Epithelial cell of proximal tubule (primary cell): ENCODE data around the gene WHAMM. TPM values are rescaled to one million over a fixed set of nuclear protein-coding genes. Genes with fewer than 3 reads are reported as not detected.

Source experiments
- DNase-seq: peaks from one replicate; pipeline ENCODE4 v3.0.0-alpha.2; 2011; ENCODE audit warnings: low read depth
- H3K4me3 ChIP-seq: 2 replicates; pipeline ENCODE4 v1.5.1; 2011; ENCODE audit warnings: low read depth, mild to moderate bottlenecking, low read length
- CTCF ChIP-seq: conservative IDR thresholded peaks from 2 replicates; pipeline ENCODE4 v1.5.1; 2012; ENCODE audit warnings: low read depth, mild to moderate bottlenecking, low read length
- total RNA-seq: library from RNA; depleted of rRNA; stranded (reverse); fragments of >200 nt; gene quantifications from 2 replicates; pipeline ENCODE4 v1.2.3, GENCODE V29; 2015

The WHAMM gene
- total RNA-seq, 1 donor from 2014 or later: 6.0 TPM

DNA sequence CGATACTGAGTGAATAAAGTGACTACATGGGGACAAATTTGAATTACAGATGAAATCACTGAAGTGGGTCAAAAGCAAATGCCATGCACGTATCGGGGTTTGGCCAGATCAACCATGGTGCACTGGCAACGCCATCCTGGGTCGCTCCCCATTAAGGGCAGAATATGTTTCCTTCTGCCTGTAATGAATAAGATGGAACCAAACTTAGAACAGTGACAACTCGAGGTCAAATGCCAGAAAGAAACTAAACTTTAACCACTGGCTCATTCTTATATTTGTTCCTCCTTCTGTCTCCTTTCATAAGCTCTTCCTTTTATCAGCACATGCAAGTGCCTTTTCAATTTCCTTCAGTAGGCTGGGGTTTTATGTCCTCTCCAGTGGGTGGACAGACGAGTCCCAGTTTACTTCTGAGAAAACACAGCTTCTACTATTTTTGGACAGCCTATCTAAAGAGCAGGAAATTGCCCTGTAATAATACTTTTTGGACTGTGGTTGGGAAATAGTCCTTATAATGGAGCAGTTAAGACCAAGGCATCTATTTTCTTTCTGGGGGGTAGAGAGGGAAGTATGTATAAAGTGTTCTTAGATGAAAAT, 61.4 kb downstream of the WHAMM start:
- no peak overlapping the region for H3K4me3 ChIP-seq
- no peak for TF ChIP-seq CTCF
- no peak for DNase-seq

DNA sequence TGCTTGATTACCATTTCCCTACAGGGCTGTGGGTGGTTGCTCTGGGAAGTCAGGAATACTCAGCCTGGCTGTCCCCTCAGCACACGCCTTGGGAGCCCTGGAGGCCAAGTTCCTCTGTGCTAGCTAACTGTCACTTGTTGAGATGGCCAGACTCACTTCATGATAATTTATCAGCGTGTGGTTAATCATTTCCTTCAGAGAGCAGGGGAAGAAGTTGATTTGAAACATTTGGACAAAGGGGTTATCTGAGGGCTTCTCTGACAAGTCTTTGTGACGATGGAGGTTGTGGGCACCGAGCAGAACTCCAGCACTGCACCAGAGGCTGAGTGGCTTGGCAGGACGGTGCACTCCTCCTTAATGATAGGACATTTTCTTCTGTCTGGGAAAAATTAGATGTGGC, 61.9 kb downstream of the WHAMM start:
- no peak for TF ChIP-seq CTCF
- H3K4me3 ChIP-seq: no peak overlapping the region
- no peak for DNase-seq

DNA sequence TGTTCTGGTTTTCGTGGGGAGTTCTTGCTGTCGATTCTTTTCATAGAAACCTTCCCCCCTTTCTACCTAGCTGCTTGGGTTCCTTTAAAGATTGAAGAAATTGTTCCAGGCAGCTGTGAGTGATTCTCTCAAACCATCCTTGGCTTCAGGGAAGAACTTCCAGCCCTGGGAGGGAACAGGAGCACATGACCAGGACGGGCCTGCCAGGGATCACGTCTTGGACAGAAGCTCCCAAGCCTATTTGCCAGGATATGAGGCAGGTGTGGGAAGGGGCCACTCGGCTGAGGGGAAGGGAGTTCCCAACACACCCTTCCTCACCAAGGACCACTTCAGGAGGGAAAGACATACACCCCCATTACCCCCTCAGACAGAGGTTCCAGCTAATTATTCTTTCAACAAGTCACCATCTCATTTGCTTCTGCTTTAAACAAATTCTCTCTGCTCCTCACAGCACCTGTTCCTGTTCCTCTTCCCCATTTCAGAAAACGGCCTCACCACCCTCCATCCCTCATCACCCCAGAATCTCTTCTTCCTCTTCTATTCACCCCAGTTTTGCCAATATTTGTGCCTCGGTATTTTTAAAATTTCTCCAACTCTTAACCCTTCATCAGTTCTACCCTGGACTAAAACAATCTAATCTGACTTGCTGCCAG, 62.5 kb downstream of the WHAMM start:
- no peak overlapping the region for H3K4me3 ChIP-seq
- no peak for TF ChIP-seq CTCF
- DNase-seq: no peak

- H3K4me3 ChIP-seq: no peak overlapping the region
- no peak for DNase-seq
- no peak for TF ChIP-seq CTCF
These were observed 63.7 kb downstream of the WHAMM start for GRCh38 chr15:82873000-82873680.

- no peak overlapping the region for H3K4me3 ChIP-seq
- DNase-seq: no peak
- TF ChIP-seq CTCF: no peak
These were observed 64.8 kb downstream of the WHAMM start for GRCh38 chr15:82874267-82874666.

DNA sequence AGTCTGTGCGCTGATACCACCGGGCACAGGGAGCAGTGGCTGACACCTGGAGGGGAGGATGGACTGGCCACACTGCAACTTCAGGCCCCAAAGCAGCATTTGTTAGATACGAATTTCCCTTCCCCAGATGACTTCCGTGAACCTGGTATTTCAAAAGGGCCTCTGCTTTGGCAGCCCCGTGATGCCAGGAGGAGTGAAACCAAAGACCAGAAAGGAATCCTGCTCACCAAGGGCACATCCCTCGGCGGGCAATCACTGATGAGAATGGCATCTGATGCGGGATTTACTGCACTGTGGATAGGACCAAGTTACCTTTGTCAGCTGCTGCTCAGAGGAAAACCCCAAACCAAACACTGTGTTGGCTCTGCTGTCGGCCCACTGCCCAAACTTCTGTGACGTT, 65.5 kb downstream of the WHAMM start:
- no peak for TF ChIP-seq CTCF
- no peak for DNase-seq
- H3K4me3 ChIP-seq: no peak overlapping the region
